H1 (cell line): ENCODE measurements around the gene CYTIP. TPM values are rescaled to one million over a fixed set of nuclear protein-coding genes. Genes with fewer than 3 reads are reported as not detected.

Experiments
- CTCF ChIA-PET: fragments of 300-600 bp; sonication (Branson Sonifier 250); formaldehyde crosslinking; loops from one replicate; lab custom pipeline; 2021; ENCODE audit not compliant: partially characterized antibody; lab: Charles Lee
- POLR2A ChIA-PET: fragments of 300-600 bp; sonication (Branson Sonifier 250); formaldehyde crosslinking; loops from one replicate; lab custom pipeline; 2021; ENCODE audit warnings: inconsistent platforms; ENCODE audit not compliant: partially characterized antibody; lab: Charles Lee
- DNase-seq, 2 experiments: peaks; one replicate each; pipeline versions ENCODE4 v3.0.0 to v3.0.0-alpha.2; 2010 to 2022; ENCODE audit warnings: low spot score in 2 of 2, low read depth in 1 of 2, mixed read lengths in 1 of 2
- FAIRE-seq: peaks from 2 replicates; lab custom pipeline; 2011; peaks lifted over from hg19 to GRCh38; lab: Jason Lieb, UNC
- H2AFZ ChIP-seq: 2 replicates; pipeline ENCODE4 v1.8.1; 2012; ENCODE audit warnings: low read length, inconsistent platforms
- H2AK5ac ChIP-seq: 2 replicates; pipeline ENCODE4 v1.6.1; 2013; ENCODE audit warnings: low read depth, low read length
- H2BK120ac ChIP-seq: replicated peaks from 2 replicates; pipeline ENCODE3; 2013; ENCODE audit warnings: low read depth, low read length, inconsistent platforms
- H2BK12ac ChIP-seq: 2 replicates; pipeline ENCODE4 v1.6.1; 2013; ENCODE audit warnings: low read depth, low read length
- H2BK15ac ChIP-seq: 2 replicates; pipeline ENCODE4 v1.6.1; 2013; ENCODE audit warnings: low read length
- H2BK20ac ChIP-seq: 2 replicates; pipeline ENCODE4 v1.6.1; 2013; ENCODE audit warnings: low read length
- H2BK5ac ChIP-seq: 2 replicates; pipeline ENCODE4 v1.6.1; 2013; ENCODE audit warnings: low read depth, low read length
- H3K14ac ChIP-seq: 2 replicates; pipeline ENCODE4 v1.6.1; 2013; ENCODE audit warnings: inconsistent platforms; ENCODE audit not compliant: insufficient read length
- H3K18ac ChIP-seq: 2 replicates; pipeline ENCODE4 v1.6.1; 2013; ENCODE audit warnings: low read length; ENCODE audit errors: extremely low read depth
- H3K23ac ChIP-seq: 2 replicates; pipeline ENCODE4 v1.6.1; 2013; ENCODE audit warnings: inconsistent platforms; ENCODE audit not compliant: insufficient read length
- H3K23me2 ChIP-seq: 2 replicates; pipeline ENCODE4 v1.6.1; 2013; ENCODE audit warnings: low read depth, low read length
- H3K27ac ChIP-seq: 2 replicates; pipeline ENCODE4 v1.6.1; 2011; ENCODE audit warnings: low read depth, low read length, inconsistent platforms
- H3K27me3 ChIP-seq, 4 experiments: replicated peaks in 1 of 4; 1 replicate in 1 of 4; 2 replicates in 3 of 4; pipeline versions ENCODE4 v1.6.1 to v1.8.1; 2011 to 2013; ENCODE audit warnings: low read length in 3 of 4, mild to moderate bottlenecking in 3 of 4, inconsistent platforms in 2 of 4, mixed read lengths in 2 of 4, moderate library complexity in 1 of 4; ENCODE audit not compliant: control insufficient read depth in 3 of 4, insufficient read depth in 3 of 4; ENCODE audit errors: extremely low read depth in 1 of 4
- H3K36me3 ChIP-seq, 4 experiments: 2 replicates each; pipeline versions ENCODE4 v1.6.1 to v1.8.1; 2011 to 2013; ENCODE audit warnings: mild to moderate bottlenecking in 4 of 4, low read length in 3 of 4, moderate library complexity in 2 of 4, control low read depth in 1 of 4, inconsistent platforms in 1 of 4; ENCODE audit not compliant: insufficient read depth in 4 of 4, control insufficient read depth in 2 of 4
- H3K4ac ChIP-seq: replicated peaks from 2 replicates; pipeline ENCODE3; 2013; ENCODE audit warnings: low read length, low read depth, mixed read lengths, inconsistent platforms; ENCODE audit not compliant: insufficient read length
- H3K4me1 ChIP-seq, 4 experiments: replicated peaks in 1 of 4; 1 replicate in 1 of 4; 2 replicates in 3 of 4; pipeline versions ENCODE4 v1.6.1 to v1.8.1; 2011 to 2013; ENCODE audit warnings: low read length in 3 of 4, inconsistent platforms in 2 of 4, mixed read lengths in 1 of 4; ENCODE audit not compliant: insufficient read depth in 4 of 4, control insufficient read depth in 3 of 4
- H3K4me2 ChIP-seq, 2 experiments: 2 replicates each; pipeline versions ENCODE4 v1.6.1 to v1.8.1; 2011 to 2013; ENCODE audit warnings: low read depth in 2 of 2, low read length in 2 of 2, control low read depth in 1 of 2, inconsistent platforms in 1 of 2, mild to moderate bottlenecking in 1 of 2; ENCODE audit not compliant: insufficient read depth in 1 of 2
- H3K4me3 ChIP-seq, 4 experiments: fragments of 200-600, 300-600 bp in 1 of 4; sonication (generic), shearing (Covaris generic), sonication (Bioruptor Twin) in 1 of 4; 2 replicates each; pipeline versions ENCODE4 v1.5.1 to v1.8.1; 2011 to 2016; ENCODE audit warnings: low read length in 4 of 4, low read depth in 3 of 4, control low read depth in 2 of 4, inconsistent platforms in 2 of 4, mild to moderate bottlenecking in 2 of 4, mixed read lengths in 1 of 4, moderate library complexity in 1 of 4; ENCODE audit not compliant: insufficient read depth in 2 of 4; ENCODE audit errors: extremely low read depth in 1 of 4
- H3K56ac ChIP-seq: replicated peaks from 2 replicates; pipeline ENCODE3; 2013; ENCODE audit warnings: low read depth, mild to moderate bottlenecking, mixed read lengths, low read length, inconsistent platforms; ENCODE audit not compliant: insufficient read length
- H3K79me1 ChIP-seq: 2 replicates; pipeline ENCODE4 v1.6.1; 2013; ENCODE audit warnings: low read depth, low read length, control low read depth
- H3K79me2 ChIP-seq, 2 experiments: 2 replicates each; pipeline versions ENCODE4 v1.6.1 to v1.8.1; 2012 to 2013; ENCODE audit warnings: low read length in 2 of 2, mild to moderate bottlenecking in 2 of 2, inconsistent platforms in 1 of 2; ENCODE audit not compliant: insufficient read depth in 2 of 2, control insufficient read depth in 1 of 2
- H3K9ac ChIP-seq, 4 experiments: replicated peaks in 1 of 4; 1 replicate in 1 of 4; 2 replicates in 3 of 4; pipeline versions ENCODE4 v1.6.1 to v1.8.1; 2011 to 2013; ENCODE audit warnings: low read depth in 3 of 4, low read length in 3 of 4, control low read depth in 2 of 4, mild to moderate bottlenecking in 2 of 4, moderate library complexity in 2 of 4, inconsistent platforms in 1 of 4; ENCODE audit errors: extremely low read depth in 1 of 4
- H3K9me3 ChIP-seq, 2 experiments: 2 replicates each; pipeline versions ENCODE4 v1.6.1 to v1.8.1; 2012 to 2013; ENCODE audit warnings: mild to moderate bottlenecking in 2 of 2, moderate library complexity in 2 of 2, control low read depth in 1 of 2, inconsistent platforms in 1 of 2, low read depth in 1 of 2, low read length in 1 of 2, mixed read lengths in 1 of 2; ENCODE audit not compliant: insufficient read depth in 2 of 2
- H4K20me1 ChIP-seq, 2 experiments: replicated peaks in 1 of 2; 2 replicates each; pipeline versions ENCODE3 to v1.8.1; 2011 to 2013; ENCODE audit warnings: inconsistent platforms in 2 of 2, low read length in 2 of 2, mild to moderate bottlenecking in 1 of 2; ENCODE audit not compliant: insufficient read depth in 2 of 2, control insufficient read depth in 1 of 2
- H4K5ac ChIP-seq: 2 replicates; pipeline ENCODE4 v1.6.1; 2013; ENCODE audit warnings: low read length, low read depth, mixed read lengths, inconsistent platforms; ENCODE audit not compliant: insufficient read length
- H4K8ac ChIP-seq: 2 replicates; pipeline ENCODE4 v1.8.0; 2013; ENCODE audit warnings: mild to moderate bottlenecking, moderate library complexity, low read length, inconsistent platforms; ENCODE audit not compliant: insufficient read depth; ENCODE audit errors: extremely low read depth
- H4K91ac ChIP-seq: replicated peaks from 2 replicates; pipeline ENCODE3; 2013; ENCODE audit warnings: low read length, mixed read lengths, inconsistent platforms; ENCODE audit not compliant: insufficient read length
- ATF3 ChIP-seq: IDR thresholded peaks from 2 replicates; pipeline ENCODE4 v1.6.1; 2011; ENCODE audit warnings: low read depth, mild to moderate bottlenecking, low read length; ENCODE audit not compliant: insufficient read depth
- BRCA1 ChIP-seq: IDR thresholded peaks from 2 replicates; pipeline ENCODE4 v1.6.1; 2012; ENCODE audit warnings: low read depth, low read length, improper control_type of control experiment
- CHD2 ChIP-seq: IDR thresholded peaks from 2 replicates; pipeline ENCODE4 v1.6.1; 2012; ENCODE audit warnings: low read length, improper control_type of control experiment
- KDM4A ChIP-seq: IDR thresholded peaks from one replicate; pipeline ENCODE4 v1.7.1; 2012; ENCODE audit warnings: low read depth, mild to moderate bottlenecking, moderate library complexity, low read length, inconsistent platforms; ENCODE audit not compliant: severe bottlenecking
- MAFK ChIP-seq: IDR thresholded peaks from 2 replicates; pipeline ENCODE4 v1.6.1; 2012; ENCODE audit warnings: low read depth, mild to moderate bottlenecking, improper control_type of control experiment, low read length
- RNF2 ChIP-seq: fragments of 200-900, 300-1000 bp; sonication (generic); IDR thresholded peaks from 2 replicates; pipeline ENCODE4 v1.7.1; 2016; ENCODE audit warnings: borderline replicate concordance, low read depth, mild to moderate bottlenecking, antibody characterized with exemption, low read length; ENCODE audit not compliant: poor library complexity, severe bottlenecking; ENCODE audit errors: missing control alignments
- RXRA ChIP-seq: IDR thresholded peaks from 2 replicates; pipeline ENCODE4 v1.6.1; 2011; ENCODE audit warnings: low read depth, mild to moderate bottlenecking, low read length, moderate library complexity; ENCODE audit not compliant: insufficient read depth
- SAP30 ChIP-seq: fragments of 300-600 bp; sonication (generic); IDR thresholded peaks from 2 replicates; pipeline ENCODE4 v1.7.1; 2012; ENCODE audit warnings: low read length, moderate library complexity, mild to moderate bottlenecking, inconsistent platforms; ENCODE audit not compliant: insufficient read depth, insufficient replicate concordance
- SIN3A ChIP-seq, 2 experiments: IDR thresholded peaks in 1 of 2; conservative IDR thresholded peaks in 1 of 2; 2 replicates each; pipeline ENCODE4 v1.6.1; 2011 to 2012; ENCODE audit warnings: low read length in 2 of 2, improper control_type of control experiment in 1 of 2, low read depth in 1 of 2, mild to moderate bottlenecking in 1 of 2
- SIX5 ChIP-seq: IDR thresholded peaks from 2 replicates; pipeline ENCODE4 v1.6.1; 2011; ENCODE audit warnings: mild to moderate bottlenecking, low read depth, low read length
- SP4 ChIP-seq: IDR thresholded peaks from 2 replicates; pipeline ENCODE4 v1.6.1; 2012; ENCODE audit warnings: low read length, inconsistent platforms
- SRF ChIP-seq: IDR thresholded peaks from 2 replicates; pipeline ENCODE4 v1.6.1; 2011; ENCODE audit warnings: mild to moderate bottlenecking, low read depth, low read length, moderate library complexity
- SUZ12 ChIP-seq: fragments of 200-600 bp; sonication (generic); IDR thresholded peaks from 2 replicates; pipeline ENCODE4 v1.6.1; 2012; ENCODE audit warnings: mild to moderate bottlenecking, inconsistent platforms, low read length, moderate library complexity, mixed read lengths
- TBP ChIP-seq: IDR thresholded peaks from 2 replicates; pipeline ENCODE4 v1.6.1; 2011; ENCODE audit warnings: low read depth, low read length, improper control_type of control experiment
- WGBS, 2 experiments: shearing (Covaris generic) in 1 of 2; methylation state at CpG; one replicate each; pipeline versions ENCODE4 v1.1.6 to v1.1.7; 2013 to 2015; ENCODE audit warnings: low lambda C conversion rate in 2 of 2, mixed read lengths in 2 of 2, inconsistent platforms in 1 of 2, low coverage in 1 of 2, missing lambda C conversion rate in 1 of 2; ENCODE audit not compliant: insufficient replicate concordance in 2 of 2, insufficient coverage in 1 of 2, insufficient read length in 1 of 2; ENCODE audit errors: extremely low coverage in 1 of 2, missing lambda C conversion rate in 1 of 2; 5-methylcytosine and 5-hydroxymethylcytosine counted together
- polyA plus RNA-seq, 7 experiments: library from polyadenylated mRNA; depleted of rRNA in 3 of 7; stranded (reverse) in 5 of 7; unstranded in 2 of 7; fragments of >200 nt in 5 of 7; fragments of 200-250 nt in 2 of 7; gene quantifications; 1 replicate in 5 of 7; 2 replicates in 1 of 7; 4 replicates in 1 of 7; pipeline versions ENCODE4 v1.2.1 to v1.2.3, GENCODE V29; 2011 to 2013; ENCODE audit warnings: missing spikeins in 2 of 7, mixed read lengths in 2 of 7
- total RNA-seq: library from RNA; stranded (reverse); fragmentation: NEBNext Ultra II Directional; extraction: Animal tissue kit (Norgen Biotek cat#: 25700); gene quantifications from 2 replicates; pipeline ENCODE4 v1.2.1, GENCODE V29; 2021

Gene CYTIP
- total and polyA plus RNA-seq, 2 of the 8 experiments (the other 6 are each of a cell fraction or from before 2014, with no cell fraction given), result 0.12 TPM; not detected in 1

- DNase-seq, result no peak
- no peak overlapping the region for H2BK12ac ChIP-seq
- H3K4me3 ChIP-seq, result no peak overlapping the region
- H3K23me2 ChIP-seq, result no peaks in the 10 kb centered on the region
- no peak overlapping the region for H2BK20ac ChIP-seq
- H3K27me3 ChIP-seq, result no peaks in the 10 kb centered on the region
- no peaks in the 10 kb centered on the region for H3K4me1 ChIP-seq
- no peak overlapping the region for H2AFZ ChIP-seq
- H3K79me1 ChIP-seq, result no peaks in the 10 kb centered on the region
- no peak overlapping the region for H4K5ac ChIP-seq
- no peak overlapping the region for H4K8ac ChIP-seq
- H3K14ac ChIP-seq, result no peak overlapping the region
- no peak overlapping the region for H3K23ac ChIP-seq
- WGBS, 2 experiments, result 90% methylated on average over 1 of the region's 1 CpG; no CpG with 5 or more reads in 1 of the 2 experiments
- CTCF ChIA-PET, result interaction anchor here (1.5 kb wide), 1 partner anchor 78 kb away, joined by 5 read pairs; no protein-coding TSS in a partner anchor
- POLR2A ChIA-PET, result no interaction called here
- no peak overlapping the region for H3K4ac ChIP-seq
- H3K9ac ChIP-seq, result no peak overlapping the region
- FAIRE-seq, result no peak
- H4K91ac ChIP-seq, result no peak overlapping the region
- no peak overlapping the region for H3K18ac ChIP-seq
- no peak overlapping the region for H2AK5ac ChIP-seq
- H2BK15ac ChIP-seq, result no peak overlapping the region
- H4K20me1 ChIP-seq, result no peaks in the 10 kb centered on the region
- H3K4me2 ChIP-seq, result no peak overlapping the region
- H3K36me3 ChIP-seq, result no peaks in the 10 kb centered on the region
- H3K56ac ChIP-seq, result no peak overlapping the region
- no peak overlapping the region for H3K27ac ChIP-seq
- H3K79me2 ChIP-seq, result no peaks in the 10 kb centered on the region
- H2BK120ac ChIP-seq, result no peak overlapping the region
- no peaks in the 10 kb centered on the region for H3K9me3 ChIP-seq
- H2BK5ac ChIP-seq, result no peak overlapping the region
- TF ChIP-seq SP4 (no peak), SUZ12 (no peak), RNF2 (no peak), SIX5 (no peak), SIN3A (conservative IDR thresholded peaks at IDR 0.05 in 1 of 2, IDR thresholded peaks at IDR 0.05 in 1 of 2; ENCODE audit: low read depth in 1 of 2, low read length in 2 of 2) (no peak), SAP30 (no peak), SRF (no peak), RXRA (no peak), ATF3 (no peak), MAFK (no peak), TBP (no peak), CHD2 (no peak), BRCA1 (no peak), KDM4A (no peak)
Measured at GRCh38 chr2:157414050-157414449, 29.8 kb downstream of the CYTIP start.
